ENCODE measurements around the gene VTA1.

The VTA1 gene

GRCh38 chr6:142265476-142265875, 118.4 kb downstream of the VTA1 start:
- TF ChIP-seq, protein P1, sequence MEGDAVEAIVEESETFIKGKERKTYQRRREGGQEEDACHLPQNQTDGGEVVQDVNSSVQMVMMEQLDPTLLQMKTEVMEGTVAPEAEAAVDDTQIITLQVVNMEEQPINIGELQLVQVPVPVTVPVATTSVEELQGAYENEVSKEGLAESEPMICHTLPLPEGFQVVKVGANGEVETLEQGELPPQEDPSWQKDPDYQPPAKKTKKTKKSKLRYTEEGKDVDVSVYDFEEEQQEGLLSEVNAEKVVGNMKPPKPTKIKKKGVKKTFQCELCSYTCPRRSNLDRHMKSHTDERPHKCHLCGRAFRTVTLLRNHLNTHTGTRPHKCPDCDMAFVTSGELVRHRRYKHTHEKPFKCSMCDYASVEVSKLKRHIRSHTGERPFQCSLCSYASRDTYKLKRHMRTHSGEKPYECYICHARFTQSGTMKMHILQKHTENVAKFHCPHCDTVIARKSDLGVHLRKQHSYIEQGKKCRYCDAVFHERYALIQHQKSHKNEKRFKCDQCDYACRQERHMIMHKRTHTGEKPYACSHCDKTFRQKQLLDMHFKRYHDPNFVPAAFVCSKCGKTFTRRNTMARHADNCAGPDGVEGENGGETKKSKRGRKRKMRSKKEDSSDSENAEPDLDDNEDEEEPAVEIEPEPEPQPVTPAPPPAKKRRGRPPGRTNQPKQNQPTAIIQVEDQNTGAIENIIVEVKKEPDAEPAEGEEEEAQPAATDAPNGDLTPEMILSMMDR (conservative IDR thresholded peaks at IDR 0.05; ENCODE audit: low read depth, low read length), result no peak
- Histone ChIP-seq H3K36me3 (ENCODE audit: insufficient read depth) (no peaks in the 10 kb centered on the region), H3K27me3 (ENCODE audit: insufficient read depth, low read depth) (no peaks in the 10 kb centered on the region), H3K9ac (no peak overlapping the region), H2AFZ (ENCODE audit: low read depth) (no peak overlapping the region), H4K20me1 (ENCODE audit: insufficient read depth) (no peaks in the 10 kb centered on the region), H3K4me3 (IDR thresholded peaks at IDR 0.05; ENCODE audit: insufficient read depth, low read depth, low read length) (no peak overlapping the region), H3K27ac (no peak overlapping the region), H3K79me2 (ENCODE audit: insufficient read depth, low read depth) (no peaks in the 10 kb centered on the region), H3K4me2 (no peak overlapping the region), H3K4me1 (ENCODE audit: low read depth, poor library complexity, severe bottlenecking) (no peaks in the 10 kb centered on the region)

DNA sequence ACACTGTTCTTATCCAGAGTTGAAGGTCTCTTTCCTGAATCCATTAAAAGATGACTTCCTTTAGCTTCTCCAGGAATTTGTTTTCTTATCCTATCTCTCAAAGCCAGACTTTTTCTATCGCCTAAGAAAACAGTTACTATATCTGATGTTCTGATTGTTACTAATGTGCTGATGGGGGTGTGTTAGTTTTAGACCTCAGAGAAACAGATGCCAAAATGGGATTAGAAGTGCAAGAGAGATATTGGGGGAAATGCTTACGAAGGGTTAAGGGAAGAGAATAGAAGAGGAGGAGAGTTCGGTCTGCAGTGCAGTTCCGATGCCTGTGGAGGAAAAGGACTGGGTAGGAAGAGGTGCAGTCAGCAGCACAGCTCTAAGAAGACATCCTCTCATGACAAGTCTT, 119.0 kb downstream of the VTA1 start:
- TF ChIP-seq, protein P1 (conservative IDR thresholded peaks at IDR 0.05; ENCODE audit: low read depth, low read length), result no peak
- Histone ChIP-seq H3K79me2 (ENCODE audit: insufficient read depth, low read depth) (no peaks in the 10 kb centered on the region), H3K36me3 (ENCODE audit: insufficient read depth) (no peaks in the 10 kb centered on the region), H3K4me3 (IDR thresholded peaks at IDR 0.05; ENCODE audit: insufficient read depth, low read depth, low read length) (no peak overlapping the region), H4K20me1 (ENCODE audit: insufficient read depth) (no peaks in the 10 kb centered on the region), H3K9ac (no peak overlapping the region), H2AFZ (ENCODE audit: low read depth) (no peak overlapping the region), H3K27me3 (ENCODE audit: insufficient read depth, low read depth) (no peaks in the 10 kb centered on the region), H3K27ac (no peak overlapping the region), H3K4me2 (no peak overlapping the region), H3K4me1 (ENCODE audit: low read depth, poor library complexity, severe bottlenecking) (no peaks in the 10 kb centered on the region)

DNA sequence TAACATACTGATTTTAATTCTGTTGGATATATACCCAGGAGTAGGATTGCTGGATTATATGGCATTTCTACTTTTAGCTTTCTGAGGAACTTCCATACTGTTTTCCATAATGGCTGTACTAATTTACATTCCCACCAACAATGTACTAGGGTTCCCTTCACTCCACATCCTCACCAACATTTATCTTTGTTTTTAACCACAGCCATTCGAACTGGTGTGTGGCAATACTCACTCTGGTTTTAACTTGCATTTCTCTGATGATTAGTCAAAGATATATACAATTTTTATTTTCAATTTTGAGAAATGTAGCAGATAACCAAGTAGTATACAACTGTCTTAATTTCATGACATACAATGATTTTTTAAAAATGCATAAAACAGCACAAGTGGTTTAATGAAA, 124.4 kb downstream of the VTA1 start:
- no peak overlapping the region for H3K4me3 ChIP-seq (IDR thresholded peaks at IDR 0.05; ENCODE audit: insufficient read depth, low read depth, low read length)
- no peak overlapping the region for H3K9ac ChIP-seq
- TF ChIP-seq, protein P1 (conservative IDR thresholded peaks at IDR 0.05; ENCODE audit: low read depth, low read length), result no peak
- H2AFZ ChIP-seq (ENCODE audit: low read depth), result no peak overlapping the region
- H3K4me1 ChIP-seq (ENCODE audit: low read depth, poor library complexity, severe bottlenecking), result no peaks in the 10 kb centered on the region
- no peaks in the 10 kb centered on the region for H3K27me3 ChIP-seq (ENCODE audit: insufficient read depth, low read depth)
- no peaks in the 10 kb centered on the region for H4K20me1 ChIP-seq (ENCODE audit: insufficient read depth)
- H3K4me2 ChIP-seq, result no peak overlapping the region
- no peaks in the 10 kb centered on the region for H3K36me3 ChIP-seq (ENCODE audit: insufficient read depth)
- H3K27ac ChIP-seq, result no peak overlapping the region
- no peaks in the 10 kb centered on the region for H3K79me2 ChIP-seq (ENCODE audit: insufficient read depth, low read depth)
